K562 (cell line): ENCODE measurements around the gene SETD7.

Experiments used
- KDM2B ChIP-seq: fragments of 250-450 bp; sonication (Bioruptor Pico); IDR thresholded peaks from 2 replicates; pipeline ENCODE4 v1.8.0; 2021; ENCODE audit warnings: mild to moderate bottlenecking, moderate library complexity
- MAZ ChIP-seq, 2 experiments: fragments of 450-650 bp in 1 of 2; sonication (generic) in 1 of 2; formaldehyde crosslinking; IDR thresholded peaks in 1 of 2; conservative IDR thresholded peaks in 1 of 2; 2 replicates each; pipeline versions ENCODE4 v1.4.0 to v1.5.0; 2020; ENCODE audit warnings: mild to moderate bottlenecking in 1 of 2, missing genetic modification reagents in 1 of 2
- NFIC ChIP-seq: fragments of 450-650 bp; IDR thresholded peaks from 2 replicates; pipeline ENCODE4 v1.6.1; 2017; ENCODE audit warnings: mild to moderate bottlenecking, inconsistent platforms
- PURB ChIP-seq: sonication (generic); formaldehyde crosslinking; IDR thresholded peaks from 2 replicates; pipeline ENCODE4 v1.9.0; 2021; ENCODE audit warnings: low read depth, mild to moderate bottlenecking, missing genetic modification reagents
- SIN3A ChIP-seq, 2 experiments: fragments of 150-350 bp in 1 of 2; IDR thresholded peaks; 2 replicates each; pipeline ENCODE4 v1.6.1; 2011 to 2016; ENCODE audit warnings: borderline replicate concordance in 2 of 2, low read depth in 2 of 2, low read length in 2 of 2, mild to moderate bottlenecking in 2 of 2, moderate library complexity in 2 of 2; ENCODE audit not compliant: control insufficient read depth in 1 of 2
- SIN3B ChIP-seq: fragments of 450-650 bp; IDR thresholded peaks from 2 replicates; pipeline ENCODE4 v1.6.1; 2017; ENCODE audit warnings: low read depth, mild to moderate bottlenecking, moderate library complexity
- SMARCC2 ChIP-seq: fragments of 450-650 bp; IDR thresholded peaks from 2 replicates; pipeline ENCODE4 v1.6.1; 2017; ENCODE audit warnings: antibody characterized with exemption, moderate library complexity, mild to moderate bottlenecking, low read depth
- SNRNP70 ChIP-seq: fragments of 200-400 bp; formaldehyde crosslinking; optimal IDR thresholded peaks from 2 replicates; pipeline ENCODE3; 2017; ENCODE audit warnings: low read depth, low read length
- ZNF354B ChIP-seq: fragments of 250-450 bp; sonication (Bioruptor Pico); IDR thresholded peaks from 2 replicates; pipeline ENCODE4 v1.4.0; 2020
- TF ChIP-seq, protein P1 (sequence below), 3 experiments: IDR thresholded peaks in 2 of 3; conservative IDR thresholded peaks in 1 of 3; 2 replicates each; pipeline ENCODE4 v1.5.1; 2011 to 2012; ENCODE audit warnings: low read length in 3 of 3, mild to moderate bottlenecking in 3 of 3, control low read depth in 2 of 3, improper control_type of control experiment in 1 of 3, inconsistent platforms in 1 of 3, low read depth in 1 of 3, mixed read lengths in 1 of 3, moderate library complexity in 1 of 3; ENCODE audit not compliant: insufficient read depth in 2 of 3
- TF ChIP-seq, protein P2 (sequence below): fragments of 450-650 bp; conservative IDR thresholded peaks from 2 replicates; pipeline ENCODE4 v1.6.1; 2016; ENCODE audit warnings: missing genetic modification characterization, low read depth, mild to moderate bottlenecking, control low read depth, missing compliant biosample characterization
- TF ChIP-seq, protein P3 (sequence below): fragments of 250-450 bp; sonication (Bioruptor Pico); IDR thresholded peaks from 2 replicates; pipeline ENCODE4 v1.4.0; 2020; ENCODE audit warnings: mild to moderate bottlenecking

DNA sequence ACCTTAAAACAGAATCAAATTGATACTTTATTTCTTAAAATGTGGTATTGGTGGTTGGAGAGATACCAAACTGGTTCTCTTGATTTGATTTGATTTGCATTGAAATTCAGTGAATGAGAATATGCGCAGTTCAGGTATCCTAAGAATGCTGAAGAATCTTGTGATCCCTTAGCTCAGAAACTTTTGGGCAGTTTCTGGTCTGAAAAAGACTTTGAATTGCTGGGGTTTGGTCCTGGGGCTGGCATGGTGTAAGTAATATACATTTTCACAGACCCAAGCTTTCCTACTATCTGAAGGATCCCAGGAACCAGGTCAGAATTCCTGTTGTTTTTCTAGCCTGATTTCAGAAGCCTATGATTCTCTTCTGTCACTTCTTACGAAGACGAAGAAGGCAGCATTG lies 95.5 kb downstream of the SETD7 start:
- TF ChIP-seq MAZ (CRISPR knock-in tag; conservative IDR thresholded peaks at IDR 0.05 in 1 of 2, IDR thresholded peaks at IDR 0.05 in 1 of 2) (no peak), KDM2B (CRISPR knock-in tag) (no peak), PURB (CRISPR knock-in tag) (no peak), SIN3B (no peak), SMARCC2 (no peak), SIN3A (IDR thresholded peaks at IDR 0.05; ENCODE audit: borderline replicate concordance in 2 of 2, control insufficient read depth in 1 of 2, low read depth in 2 of 2, low read length in 2 of 2) (no peak), NFIC (no peak), SNRNP70 (no peak), ZNF354B (CRISPR knock-in tag) (no peak)
- TF ChIP-seq, protein P1, sequence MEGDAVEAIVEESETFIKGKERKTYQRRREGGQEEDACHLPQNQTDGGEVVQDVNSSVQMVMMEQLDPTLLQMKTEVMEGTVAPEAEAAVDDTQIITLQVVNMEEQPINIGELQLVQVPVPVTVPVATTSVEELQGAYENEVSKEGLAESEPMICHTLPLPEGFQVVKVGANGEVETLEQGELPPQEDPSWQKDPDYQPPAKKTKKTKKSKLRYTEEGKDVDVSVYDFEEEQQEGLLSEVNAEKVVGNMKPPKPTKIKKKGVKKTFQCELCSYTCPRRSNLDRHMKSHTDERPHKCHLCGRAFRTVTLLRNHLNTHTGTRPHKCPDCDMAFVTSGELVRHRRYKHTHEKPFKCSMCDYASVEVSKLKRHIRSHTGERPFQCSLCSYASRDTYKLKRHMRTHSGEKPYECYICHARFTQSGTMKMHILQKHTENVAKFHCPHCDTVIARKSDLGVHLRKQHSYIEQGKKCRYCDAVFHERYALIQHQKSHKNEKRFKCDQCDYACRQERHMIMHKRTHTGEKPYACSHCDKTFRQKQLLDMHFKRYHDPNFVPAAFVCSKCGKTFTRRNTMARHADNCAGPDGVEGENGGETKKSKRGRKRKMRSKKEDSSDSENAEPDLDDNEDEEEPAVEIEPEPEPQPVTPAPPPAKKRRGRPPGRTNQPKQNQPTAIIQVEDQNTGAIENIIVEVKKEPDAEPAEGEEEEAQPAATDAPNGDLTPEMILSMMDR (IDR thresholded peaks at IDR 0.05 in 2 of 3, conservative IDR thresholded peaks at IDR 0.05 in 1 of 3; ENCODE audit: insufficient read depth in 2 of 3, low read depth in 1 of 3, low read length in 3 of 3), result no peak
- TF ChIP-seq, protein P2, sequence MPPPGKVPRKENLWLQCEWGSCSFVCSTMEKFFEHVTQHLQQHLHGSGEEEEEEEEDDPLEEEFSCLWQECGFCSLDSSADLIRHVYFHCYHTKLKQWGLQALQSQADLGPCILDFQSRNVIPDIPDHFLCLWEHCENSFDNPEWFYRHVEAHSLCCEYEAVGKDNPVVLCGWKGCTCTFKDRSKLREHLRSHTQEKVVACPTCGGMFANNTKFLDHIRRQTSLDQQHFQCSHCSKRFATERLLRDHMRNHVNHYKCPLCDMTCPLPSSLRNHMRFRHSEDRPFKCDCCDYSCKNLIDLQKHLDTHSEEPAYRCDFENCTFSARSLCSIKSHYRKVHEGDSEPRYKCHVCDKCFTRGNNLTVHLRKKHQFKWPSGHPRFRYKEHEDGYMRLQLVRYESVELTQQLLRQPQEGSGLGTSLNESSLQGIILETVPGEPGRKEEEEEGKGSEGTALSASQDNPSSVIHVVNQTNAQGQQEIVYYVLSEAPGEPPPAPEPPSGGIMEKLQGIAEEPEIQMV (tag), result no peak
- TF ChIP-seq, protein P3, sequence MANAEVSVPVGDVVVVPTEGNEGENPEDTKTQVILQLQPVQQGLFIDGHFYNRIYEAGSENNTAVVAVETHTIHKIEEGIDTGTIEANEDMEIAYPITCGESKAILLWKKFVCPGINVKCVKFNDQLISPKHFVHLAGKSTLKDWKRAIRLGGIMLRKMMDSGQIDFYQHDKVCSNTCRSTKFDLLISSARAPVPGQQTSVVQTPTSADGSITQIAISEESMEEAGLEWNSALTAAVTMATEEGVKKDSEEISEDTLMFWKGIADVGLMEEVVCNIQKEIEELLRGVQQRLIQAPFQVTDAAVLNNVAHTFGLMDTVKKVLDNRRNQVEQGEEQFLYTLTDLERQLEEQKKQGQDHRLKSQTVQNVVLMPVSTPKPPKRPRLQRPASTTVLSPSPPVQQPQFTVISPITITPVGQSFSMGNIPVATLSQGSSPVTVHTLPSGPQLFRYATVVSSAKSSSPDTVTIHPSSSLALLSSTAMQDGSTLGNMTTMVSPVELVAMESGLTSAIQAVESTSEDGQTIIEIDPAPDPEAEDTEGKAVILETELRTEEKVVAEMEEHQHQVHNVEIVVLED (CRISPR knock-in tag), result no peak
